Stimulated activated CD4-positive, alpha-beta T cell treated with anti-CD3 and anti-CD28 coated beads, Interleukin-1b, Interleukin-23, amount 100 ng/mL, for 1 hour (primary cell): Measurements from ENCODE around the gene ADAMTS19.
"Not testable (repeated sequence)": the region's sequence is repeated elsewhere in the genome, so short reads cannot be mapped to it uniquely, and the experiment has no call there.

Experiments
- DNase-seq, 2 donors: peaks; one replicate each; pipeline ENCODE4 v3.0.0-alpha.2; 2020; ENCODE audit warnings: low read depth in 2 of 2

Gene ADAMTS19

GRCh38 chr5:129572060-129572459, 112.0 kb downstream of the ADAMTS19 start:
- no peak for DNase-seq

- not testable (repeated sequence) for DNase-seq
Observed at GRCh38 chr5:129584496-129584895, 124.4 kb downstream of the ADAMTS19 start.

- DNase-seq = no peak
Observed at GRCh38 chr5:129591508-129592160, 131.5 kb downstream of the ADAMTS19 start.

- no peak for DNase-seq
Observed at GRCh38 chr5:129593525-129593924, 133.4 kb downstream of the ADAMTS19 start.

GRCh38 chr5:129601576-129601975, 141.5 kb downstream of the ADAMTS19 start:
- no peak for DNase-seq

GRCh38 chr5:129608350-129608749, 148.3 kb downstream of the ADAMTS19 start:
- no peak for DNase-seq

- DNase-seq = no peak
Observed at GRCh38 chr5:129609710-129610109, 149.6 kb downstream of the ADAMTS19 start.

- DNase-seq = no peak
Observed at GRCh38 chr5:129616517-129616916, 156.4 kb downstream of the ADAMTS19 start.

- DNase-seq = no peak
Observed at GRCh38 chr5:129617206-129617605, 157.1 kb downstream of the ADAMTS19 start.

- no peak for DNase-seq
Observed at GRCh38 chr5:129619782-129620181, 159.7 kb downstream of the ADAMTS19 start.

GRCh38 chr5:129622531-129622930, 162.4 kb downstream of the ADAMTS19 start:
- no peak for DNase-seq

- DNase-seq = no peak
Observed at GRCh38 chr5:129629575-129629974, 169.5 kb downstream of the ADAMTS19 start.

GRCh38 chr5:129630101-129630500, 170.0 kb downstream of the ADAMTS19 start:
- DNase-seq = no peak

GRCh38 chr5:129631961-129632360, 171.9 kb downstream of the ADAMTS19 start:
- DNase-seq = no peak

GRCh38 chr5:129637501-129637900, 177.4 kb downstream of the ADAMTS19 start:
- not testable (repeated sequence) for DNase-seq

- no peak for DNase-seq
Observed at GRCh38 chr5:129639331-129639730, 179.2 kb downstream of the ADAMTS19 start.

GRCh38 chr5:129652349-129653056, 192.4 kb downstream of the ADAMTS19 start:
- DNase-seq = no peak

- DNase-seq = no peak
Observed at GRCh38 chr5:129653057-129653375, 192.9 kb downstream of the ADAMTS19 start.

- DNase-seq = no peak
Observed at GRCh38 chr5:129653442-129653841, 193.3 kb downstream of the ADAMTS19 start.

GRCh38 chr5:129656952-129657351, 196.9 kb downstream of the ADAMTS19 start:
- no peak for DNase-seq

GRCh38 chr5:129658801-129659200, 198.7 kb downstream of the ADAMTS19 start:
- no peak for DNase-seq

GRCh38 chr5:129661366-129662035, 201.4 kb downstream of the ADAMTS19 start:
- no peak for DNase-seq

- peak in 1 of 2 donors; percentile 16 for DNase-seq
Observed at GRCh38 chr5:129664336-129664937, 204.3 kb downstream of the ADAMTS19 start.
